Liver (tissue), 9 donors: ENCODE measurements around the gene ITIH6. TPM values are rescaled to one million over a fixed set of nuclear protein-coding genes. Genes with fewer than 3 reads are reported as not detected.

Experiments used
- DNase-seq: peaks from one replicate; pipeline ENCODE4 v3.0.0-alpha.2; 2017; ENCODE audit warnings: low spot score
- H3K27ac ChIP-seq, 2 donors: one replicate each; pipeline ENCODE4 v1.7.0; 2013; ENCODE audit warnings: inconsistent platforms in 2 of 2, low read length in 2 of 2, control low read depth in 1 of 2, low read depth in 1 of 2, mild to moderate bottlenecking in 1 of 2
- H3K27me3 ChIP-seq, 4 donors: one replicate each; pipeline versions ENCODE4 v1.6.1 to v1.7.0; 2013; ENCODE audit warnings: low read length in 3 of 4, inconsistent platforms in 1 of 4, mild to moderate bottlenecking in 1 of 4, moderate library complexity in 1 of 4; ENCODE audit not compliant: control insufficient read depth in 4 of 4, insufficient read depth in 4 of 4
- H3K36me3 ChIP-seq, 4 donors: one replicate each; pipeline versions ENCODE4 v1.6.1 to v1.7.0; 2013; ENCODE audit warnings: low read length in 3 of 4, mild to moderate bottlenecking in 3 of 4, low read depth in 1 of 4, moderate library complexity in 1 of 4; ENCODE audit not compliant: control insufficient read depth in 4 of 4, insufficient read depth in 3 of 4
- H3K4me1 ChIP-seq, 4 donors: one replicate each; pipeline versions ENCODE4 v1.6.1 to v1.7.0; 2013; ENCODE audit warnings: low read length in 3 of 4, mild to moderate bottlenecking in 3 of 4, moderate library complexity in 1 of 4; ENCODE audit not compliant: control insufficient read depth in 4 of 4, insufficient read depth in 4 of 4
- H3K4me3 ChIP-seq, 3 donors: one replicate each; pipeline versions ENCODE4 v1.6.1 to v1.7.0; 2013; ENCODE audit warnings: low read length in 3 of 3, control low read depth in 1 of 3, low read depth in 1 of 3, mild to moderate bottlenecking in 1 of 3
- H3K9ac ChIP-seq, 2 donors: one replicate each; pipeline ENCODE4 v1.7.0; 2013; ENCODE audit warnings: low read length in 2 of 2, mild to moderate bottlenecking in 2 of 2, moderate library complexity in 2 of 2, control low read depth in 1 of 2, low read depth in 1 of 2
- H3K9me3 ChIP-seq, 4 donors: one replicate each; pipeline versions ENCODE4 v1.6.1 to v1.7.0; 2013; ENCODE audit warnings: low read length in 3 of 4; ENCODE audit not compliant: control insufficient read depth in 4 of 4
- ATF3 ChIP-seq: IDR thresholded peaks from 2 replicates; pipeline ENCODE4 v1.6.1; 2016; ENCODE audit warnings: antibody characterized with exemption
- CTCF ChIP-seq: fragments of 150-350 bp; IDR thresholded peaks from 2 replicates; pipeline ENCODE4 v1.5.1; 2017; ENCODE audit warnings: improper control_type of control experiment, low read depth, low read length; ENCODE audit not compliant: missing input control
- EGR1 ChIP-seq, 2 donors: IDR thresholded peaks; 2 replicates each; pipeline ENCODE4 v1.6.1; 2016 to 2018; ENCODE audit warnings: antibody characterized with exemption in 2 of 2, low read depth in 2 of 2
- FOXA1 ChIP-seq: IDR thresholded peaks from 2 replicates; pipeline ENCODE4 v1.6.1; 2016; ENCODE audit warnings: antibody characterized with exemption
- FOXA2 ChIP-seq: IDR thresholded peaks from 2 replicates; pipeline ENCODE4 v1.6.1; 2016; ENCODE audit warnings: antibody characterized with exemption
- GABPA ChIP-seq, 2 donors: IDR thresholded peaks in 1 of 2; conservative IDR thresholded peaks in 1 of 2; 2 replicates each; pipeline ENCODE4 v1.6.1; 2016; ENCODE audit warnings: antibody characterized with exemption in 2 of 2, mild to moderate bottlenecking in 1 of 2, moderate library complexity in 1 of 2
- HNF4A ChIP-seq, 2 donors: conservative IDR thresholded peaks; 2 replicates each; pipeline ENCODE4 v1.6.1; 2016; ENCODE audit warnings: antibody characterized with exemption in 2 of 2, mild to moderate bottlenecking in 2 of 2
- HNF4G ChIP-seq: IDR thresholded peaks from 2 replicates; pipeline ENCODE4 v1.6.1; 2016; ENCODE audit warnings: antibody characterized with exemption
- JUND ChIP-seq, 2 donors: IDR thresholded peaks; 2 replicates each; pipeline ENCODE4 v1.6.1; 2016; ENCODE audit warnings: antibody characterized with exemption in 2 of 2
- MAX ChIP-seq: IDR thresholded peaks from 2 replicates; pipeline ENCODE4 v1.6.1; 2016; ENCODE audit warnings: antibody characterized with exemption
- NR2F2 ChIP-seq: IDR thresholded peaks from 2 replicates; pipeline ENCODE4 v1.6.1; 2016; ENCODE audit warnings: antibody characterized with exemption
- RAD21 ChIP-seq, 2 donors: IDR thresholded peaks; 2 replicates each; pipeline ENCODE4 v1.6.1; 2016; ENCODE audit warnings: antibody characterized with exemption in 2 of 2, mild to moderate bottlenecking in 2 of 2
- REST ChIP-seq: IDR thresholded peaks from 2 replicates; pipeline ENCODE4 v1.6.1; 2016; ENCODE audit warnings: antibody characterized with exemption, mild to moderate bottlenecking
- RXRA ChIP-seq, 2 donors: IDR thresholded peaks; 2 replicates each; pipeline ENCODE4 v1.6.1; 2017 to 2018; ENCODE audit warnings: antibody characterized with exemption in 2 of 2, mild to moderate bottlenecking in 1 of 2
- SP1 ChIP-seq: IDR thresholded peaks from 2 replicates; pipeline ENCODE4 v1.6.1; 2018; ENCODE audit warnings: antibody characterized with exemption, mild to moderate bottlenecking
- TAF1 ChIP-seq: conservative IDR thresholded peaks from 2 replicates; pipeline ENCODE4 v1.6.1; 2016; ENCODE audit warnings: antibody characterized with exemption, mild to moderate bottlenecking
- YY1 ChIP-seq: IDR thresholded peaks from 2 replicates; pipeline ENCODE4 v1.6.1; 2016; ENCODE audit warnings: antibody characterized with exemption, mild to moderate bottlenecking
- ZBTB33 ChIP-seq: IDR thresholded peaks from 2 replicates; pipeline ENCODE4 v1.6.1; 2016; ENCODE audit warnings: antibody characterized with exemption
- WGBS: extraction: QIAGEN DNeasy Blood & Tissue Kit; methylation state at CpG from one replicate; pipeline ENCODE4 v1.1.7; 2013; 5-methylcytosine and 5-hydroxymethylcytosine counted together
- polyA plus RNA-seq, 2 donors: library from polyadenylated mRNA; stranded (reverse) in 1 of 2; unstranded in 1 of 2; fragments of 200-250 nt in 1 of 2; fragments of >200 nt in 1 of 2; fragmentation: Nextera tagmentation in 1 of 2; extraction: Ambion mirVana in 1 of 2; gene quantifications; one replicate each; pipeline versions ENCODE4 v1.2.1 to v1.2.3, GENCODE V29; 2013 to 2015
- total RNA-seq, 2 donors: library from RNA; depleted of rRNA; stranded (reverse); fragments of >200 nt; gene quantifications; one replicate each; pipeline ENCODE4 v1.2.3, GENCODE V29; 2014
- donor health status: healthy.
- donor health status: healthy.
- donor health status: healthy.
- donor health status: healthy.
- donor health status: healthy.

ITIH6 gene
- total and polyA plus RNA-seq, 4 donors, result not detected

GRCh38 chrX:54824722-54825121 lies 26.7 kb upstream of the ITIH6 start (continued):
- TF ChIP-seq ZBTB33, result no peak
- TF ChIP-seq YY1, result no peak
- no peak for TF ChIP-seq GABPA (IDR thresholded peaks at IDR 0.05 in 1 of 2, conservative IDR thresholded peaks at IDR 0.05 in 1 of 2)
- no peak for TF ChIP-seq ATF3

- H3K9ac ChIP-seq, result no peak overlapping the region
- no peaks in the 10 kb centered on the region for H3K27me3 ChIP-seq
- DNase-seq, result no peak
- no peaks in the 10 kb centered on the region for H3K9me3 ChIP-seq
- no peak for TF ChIP-seq RXRA (IDR thresholded peaks at IDR 0.05)
- WGBS, result 92% methylated on average over 5 of the region's 5 CpGs
- H3K27ac ChIP-seq, result no peak overlapping the region
- H3K4me3 ChIP-seq, result no peak overlapping the region
- H3K4me1 ChIP-seq, result no peaks in the 10 kb centered on the region
- H3K36me3 ChIP-seq, result no peaks in the 10 kb centered on the region
These were observed 26.1 kb upstream of the ITIH6 start for GRCh38 chrX:54824195-54824594.

GRCh38 chrX:54821310-54821709 lies 23.3 kb upstream of the ITIH6 start:
- H3K4me3 ChIP-seq, result no peak overlapping the region
- H3K4me1 ChIP-seq, result no peaks in the 10 kb centered on the region
- no peaks in the 10 kb centered on the region for H3K27me3 ChIP-seq
- H3K36me3 ChIP-seq, result no peaks in the 10 kb centered on the region
- no peak overlapping the region for H3K27ac ChIP-seq
- no peak for TF ChIP-seq RXRA (IDR thresholded peaks at IDR 0.05)
- TF ChIP-seq CTCF, result no peak
- no peak for TF ChIP-seq FOXA1
- TF ChIP-seq SP1, result no peak
- TF ChIP-seq EGR1 (IDR thresholded peaks at IDR 0.05; ENCODE audit: low read depth in 2 of 2), result no peak
- TF ChIP-seq GABPA (IDR thresholded peaks at IDR 0.05 in 1 of 2, conservative IDR thresholded peaks at IDR 0.05 in 1 of 2), result no peak
- no peak for TF ChIP-seq NR2F2
- TF ChIP-seq TAF1, result no peak
- TF ChIP-seq HNF4G, result no peak
- no peak for TF ChIP-seq JUND (IDR thresholded peaks at IDR 0.05)
- no peak for TF ChIP-seq MAX
- TF ChIP-seq REST, result no peak
- TF ChIP-seq FOXA2, result no peak
- no peak for TF ChIP-seq RAD21 (IDR thresholded peaks at IDR 0.05)
- no peak for TF ChIP-seq YY1
- TF ChIP-seq ZBTB33, result no peak
- no peak for TF ChIP-seq ATF3
- no peak for TF ChIP-seq HNF4A (conservative IDR thresholded peaks at IDR 0.05)
- H3K9me3 ChIP-seq, result no peaks in the 10 kb centered on the region
- no peak for DNase-seq
- whole genome bisulfite sequencing, result 81% methylated on average over 2 of the region's 2 CpGs
- no peak overlapping the region for H3K9ac ChIP-seq
